NCI-H2171 treated with DMSO at 0.1 percent for 48 hours (cell line): ENCODE results near the gene PRH1.

Experiments used
- DNase-seq: peaks from one replicate; lab custom pipeline; 2025; lab: John Stamatoyannopoulos, UW

Gene PRH1

GRCh38 chr12:10838461-10838860, 45.6 kb downstream of the PRH1 start:
- no peak for DNase-seq
